Retinal pigment epithelial cell (primary cell): ENCODE results near the gene ANKS1B.
"Not testable (repeated sequence)": the region's sequence is repeated elsewhere in the genome, so short reads cannot be mapped to it uniquely, and the experiment has no call there.

ENCODE experiments used
- DNase-seq: peaks from one replicate; pipeline ENCODE4 v3.0.0-alpha.2; 2010; ENCODE audit warnings: low read depth
- H3K4me3 ChIP-seq: 2 replicates; pipeline ENCODE4 v1.5.1; 2011; ENCODE audit warnings: mild to moderate bottlenecking, low read length, control low read depth, moderate library complexity
- TF ChIP-seq, protein P1 (sequence below): conservative IDR thresholded peaks from 2 replicates; pipeline ENCODE4 v1.5.1; 2011; ENCODE audit warnings: low read depth, low read length, control low read depth, inconsistent platforms

Gene ANKS1B

DNA sequence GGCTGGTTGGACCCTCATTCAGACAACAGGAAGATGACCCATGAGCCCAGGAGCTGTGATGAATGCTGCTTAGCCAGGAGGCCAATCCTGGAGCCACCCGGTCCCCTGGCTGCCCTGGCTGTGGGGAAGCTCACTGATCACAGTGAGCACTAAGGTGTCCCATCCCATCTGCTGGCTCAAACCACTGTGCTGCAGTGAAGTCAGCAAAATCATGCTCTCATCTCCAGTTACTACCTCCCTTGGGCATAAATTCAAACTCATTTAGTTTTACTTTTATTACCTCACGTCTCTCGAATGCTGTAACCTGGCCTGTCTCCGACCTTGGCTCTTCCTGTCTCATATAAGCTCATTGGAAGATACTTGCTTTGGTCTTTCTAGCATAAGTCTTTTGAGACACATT, 1227.3 kb downstream of the ANKS1B start:
- TF ChIP-seq, protein P1, sequence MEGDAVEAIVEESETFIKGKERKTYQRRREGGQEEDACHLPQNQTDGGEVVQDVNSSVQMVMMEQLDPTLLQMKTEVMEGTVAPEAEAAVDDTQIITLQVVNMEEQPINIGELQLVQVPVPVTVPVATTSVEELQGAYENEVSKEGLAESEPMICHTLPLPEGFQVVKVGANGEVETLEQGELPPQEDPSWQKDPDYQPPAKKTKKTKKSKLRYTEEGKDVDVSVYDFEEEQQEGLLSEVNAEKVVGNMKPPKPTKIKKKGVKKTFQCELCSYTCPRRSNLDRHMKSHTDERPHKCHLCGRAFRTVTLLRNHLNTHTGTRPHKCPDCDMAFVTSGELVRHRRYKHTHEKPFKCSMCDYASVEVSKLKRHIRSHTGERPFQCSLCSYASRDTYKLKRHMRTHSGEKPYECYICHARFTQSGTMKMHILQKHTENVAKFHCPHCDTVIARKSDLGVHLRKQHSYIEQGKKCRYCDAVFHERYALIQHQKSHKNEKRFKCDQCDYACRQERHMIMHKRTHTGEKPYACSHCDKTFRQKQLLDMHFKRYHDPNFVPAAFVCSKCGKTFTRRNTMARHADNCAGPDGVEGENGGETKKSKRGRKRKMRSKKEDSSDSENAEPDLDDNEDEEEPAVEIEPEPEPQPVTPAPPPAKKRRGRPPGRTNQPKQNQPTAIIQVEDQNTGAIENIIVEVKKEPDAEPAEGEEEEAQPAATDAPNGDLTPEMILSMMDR, result no peak
- no peak for DNase-seq

DNA sequence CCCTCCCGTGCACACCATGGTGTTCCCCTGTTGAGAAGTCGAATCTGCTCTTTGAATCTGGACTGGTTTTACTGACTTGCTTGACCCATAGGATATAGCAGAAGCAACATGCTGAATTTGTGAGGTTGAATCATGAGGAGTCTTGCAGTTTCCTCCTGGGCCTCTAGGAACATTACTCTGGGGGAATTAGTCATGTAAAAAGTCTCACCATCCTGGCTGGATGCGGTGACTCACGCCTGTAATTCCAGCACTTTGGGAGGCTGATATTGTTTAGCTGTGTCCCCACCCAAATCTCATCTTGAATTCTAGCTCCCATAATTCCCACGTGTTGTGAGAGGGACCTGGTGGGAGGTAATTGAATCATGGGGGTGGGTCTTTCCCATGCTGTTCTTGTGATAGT, 1228.9 kb downstream of the ANKS1B start:
- not testable (repeated sequence) for DNase-seq, H3K4me3 ChIP-seq

More for the DNA sequence above, 1227.3 kb downstream of the ANKS1B start:
- no peak overlapping the region for H3K4me3 ChIP-seq

DNA sequence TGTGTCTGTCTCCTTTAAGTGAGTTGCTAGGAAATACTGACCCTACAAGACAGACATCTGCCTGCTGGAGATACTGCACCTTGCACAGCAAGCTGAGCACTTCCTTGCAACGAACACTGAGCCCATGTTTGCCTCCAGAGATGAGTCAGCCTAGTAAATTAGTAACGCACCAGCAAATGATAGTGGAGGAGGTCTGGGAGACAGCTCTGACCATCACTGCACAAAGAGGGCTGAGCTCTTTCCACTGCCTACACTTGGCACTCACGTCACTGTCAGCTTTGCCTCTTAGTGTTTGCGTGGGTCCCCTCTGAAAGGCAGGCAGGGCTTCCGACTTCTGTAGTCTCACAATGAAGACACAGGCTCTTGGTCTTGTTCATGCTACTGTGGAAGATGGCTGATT, 1230.6 kb downstream of the ANKS1B start:
- DNase-seq, result no peak
- H3K4me3 ChIP-seq, result no peak overlapping the region
- TF ChIP-seq, protein P1, result no peak

DNA sequence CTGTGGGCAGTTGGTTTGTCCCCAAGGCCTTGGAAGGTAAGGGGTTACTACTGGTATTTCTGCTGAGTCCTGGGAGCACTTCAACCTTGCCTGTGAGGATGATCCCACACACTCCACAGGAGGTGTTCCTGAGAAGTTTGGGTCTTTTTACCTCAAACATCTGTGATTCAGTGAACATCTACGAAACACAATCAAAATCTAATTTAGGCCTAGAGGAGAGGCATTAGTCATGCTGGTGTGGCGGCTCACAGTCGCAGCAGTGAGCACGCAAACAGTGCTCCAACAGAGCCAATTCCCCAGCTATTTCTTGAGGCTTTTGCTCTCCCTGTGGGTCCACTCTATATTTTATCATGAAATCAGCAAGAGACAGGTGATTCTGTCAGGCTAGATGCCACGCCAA, 1232.0 kb downstream of the ANKS1B start:
- H3K4me3 ChIP-seq, result no peak overlapping the region
- no peak for DNase-seq
- TF ChIP-seq, protein P1, result no peak

DNA sequence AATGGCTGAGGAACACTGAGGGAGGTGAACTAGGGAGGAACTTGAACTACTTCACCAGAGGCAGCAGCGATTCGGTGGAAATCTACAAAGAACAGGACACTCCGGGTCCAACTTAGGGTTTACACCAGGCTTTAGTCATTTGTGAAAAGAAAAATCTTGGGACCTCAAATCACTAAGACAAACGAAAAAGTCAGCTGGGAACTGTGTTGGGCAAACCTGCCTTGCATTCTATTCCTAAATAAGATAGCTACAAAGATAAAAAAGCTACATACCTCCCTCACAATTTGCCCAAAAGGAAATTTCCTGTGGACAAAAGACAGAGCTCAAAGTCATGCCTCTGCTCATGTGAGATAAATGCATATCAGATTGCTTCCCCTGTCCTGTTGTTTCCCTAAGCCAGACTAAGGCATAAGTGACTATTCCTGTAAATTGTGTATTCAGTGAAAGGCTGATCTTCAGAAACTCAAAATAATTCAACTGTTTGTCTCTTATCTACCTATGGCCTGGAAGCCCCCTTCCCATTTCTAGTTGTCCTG, 1233.1 kb downstream of the ANKS1B start:
- H3K4me3 ChIP-seq, result no peak overlapping the region
- DNase-seq, result no peak
- TF ChIP-seq, protein P1, result no peak

DNA sequence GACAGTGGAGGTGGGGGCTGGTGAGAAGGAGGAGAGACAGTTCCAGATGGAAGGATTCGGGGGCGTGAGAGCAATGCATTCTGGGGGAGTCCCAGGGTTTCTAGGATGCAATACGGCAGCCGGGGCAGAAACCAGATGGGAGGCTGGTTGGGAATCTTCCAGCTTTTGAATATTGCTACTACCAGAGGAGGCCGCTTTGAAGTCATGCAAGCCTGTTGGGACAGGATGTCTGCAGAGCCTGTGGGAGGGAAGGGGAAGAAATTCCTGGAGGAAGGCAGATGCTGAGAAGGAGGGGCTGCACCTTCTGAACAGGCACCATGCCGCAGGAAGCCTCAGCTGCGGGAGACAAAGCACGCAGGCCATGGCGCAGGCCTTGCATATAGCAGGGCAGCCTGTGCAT, 1234.2 kb downstream of the ANKS1B start:
- DNase-seq, result no peak
- no peak overlapping the region for H3K4me3 ChIP-seq
- TF ChIP-seq, protein P1, result no peak

DNA sequence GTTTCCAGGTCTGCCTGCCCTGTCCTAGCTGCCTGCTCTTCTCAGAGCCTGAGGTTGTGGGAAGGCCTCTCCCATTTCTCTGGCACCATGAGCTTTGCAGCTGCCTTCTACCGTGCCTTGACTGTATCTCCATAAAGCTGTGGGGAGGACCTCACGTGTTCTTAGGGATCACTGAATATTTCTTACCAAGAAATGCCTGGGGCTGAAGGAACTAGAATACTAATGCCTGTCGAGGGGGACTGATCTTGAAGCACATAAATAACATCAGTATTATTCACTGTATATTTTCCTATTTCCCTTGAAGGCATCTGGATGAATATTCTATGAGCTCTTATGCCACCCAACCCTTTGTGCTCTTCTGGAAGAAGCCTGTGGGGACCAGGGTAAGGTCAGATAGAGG, 1236.3 kb downstream of the ANKS1B start:
- TF ChIP-seq, protein P1, result no peak
- no peak for DNase-seq
- no peak overlapping the region for H3K4me3 ChIP-seq
